Activated CD4-positive, alpha-beta T cell treated with anti-CD3 and anti-CD28 coated beads, Interleukin-2, amount 10 ng/mL, durations not matched to agents 7 days and 5 days (primary cell): ENCODE data around the gene SHB. TPM values are rescaled to one million over a fixed set of nuclear protein-coding genes. Genes with fewer than 3 reads are reported as not detected.
"Not testable (repeated sequence)": the region's sequence is repeated elsewhere in the genome, so short reads cannot be mapped to it uniquely, and the experiment has no call there.

ENCODE experiments used
- CTCF ChIA-PET: fragments of 350-600 bp; sonication (Branson Sonifier 250); formaldehyde crosslinking; loops from one replicate; lab custom pipeline; 2021; ENCODE audit warnings: antibody characterized with exemption; lab: Charles Lee
- POLR2A ChIA-PET: fragments of 350-600 bp; sonication (Branson Sonifier 250); formaldehyde crosslinking; loops from one replicate; lab custom pipeline; 2021; ENCODE audit warnings: antibody characterized with exemption; lab: Charles Lee
- DNase-seq: peaks from one replicate; pipeline ENCODE4 v3.0.0-alpha.2; 2020
- H3K27ac Mint-ChIP-seq: one replicate; pipeline ENCODE4 v1.8.0; 2021; ENCODE audit warnings: mild to moderate bottlenecking, moderate library complexity, mixed read lengths
- H3K27me3 Mint-ChIP-seq: one replicate; pipeline ENCODE4 v1.8.0; 2021; ENCODE audit warnings: mixed read lengths
- H3K36me3 Mint-ChIP-seq: one replicate; pipeline ENCODE4 v1.8.0; 2021; ENCODE audit warnings: low read depth, mixed read lengths
- H3K4me1 Mint-ChIP-seq: one replicate; pipeline ENCODE4 v1.8.0; 2021; ENCODE audit warnings: mixed read lengths
- H3K4me3 Mint-ChIP-seq: one replicate; pipeline ENCODE4 v1.8.0; 2021; ENCODE audit warnings: mild to moderate bottlenecking, moderate library complexity, mixed read lengths
- H3K9me3 Mint-ChIP-seq: one replicate; pipeline ENCODE4 v1.8.0; 2021; ENCODE audit warnings: mixed read lengths
- total RNA-seq, 2 experiments: library from RNA; stranded (reverse); gene quantifications; one replicate each; pipeline ENCODE4 v1.2.3, GENCODE V29; 2021

The SHB gene
- total RNA-seq, 2 experiments from 2014 or later: not detected

DNA sequence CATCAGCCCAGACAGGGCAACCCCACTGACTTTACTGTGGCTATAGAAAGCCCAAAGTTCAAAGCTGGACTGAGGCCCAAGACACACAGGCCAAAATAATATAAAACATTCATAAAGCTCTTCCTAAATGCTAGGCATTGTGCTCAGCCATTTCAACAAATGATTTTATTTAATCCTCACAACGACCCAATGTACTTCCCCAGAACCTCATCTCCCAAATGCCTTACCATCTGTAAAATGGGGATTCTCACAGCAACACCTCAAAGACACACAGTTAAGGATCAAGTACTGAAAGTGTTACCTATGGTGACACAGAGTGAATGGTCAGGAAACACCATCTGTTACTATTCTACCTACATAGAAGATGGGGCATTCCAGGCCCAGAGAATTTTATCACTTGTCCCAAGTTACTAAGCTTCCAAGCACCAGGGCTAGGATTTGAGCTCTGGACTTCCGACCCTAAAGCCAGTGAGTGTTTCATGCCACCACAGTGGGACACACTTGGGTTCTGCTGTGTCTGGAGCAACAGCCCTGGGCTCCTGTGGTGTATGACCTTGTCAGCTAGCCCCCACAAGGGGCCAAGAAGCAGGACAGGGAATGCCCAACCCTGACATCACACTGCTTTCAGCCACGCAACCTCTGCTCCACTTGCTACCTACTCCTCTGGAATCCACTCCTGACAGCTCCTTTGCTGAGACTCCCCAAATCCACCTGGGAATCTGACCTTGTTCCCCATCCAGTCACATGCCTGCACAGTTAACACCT, 15.1 kb downstream of the SHB start:
- no peaks in the 10 kb centered on the region for H3K36me3 Mint-ChIP-seq
- no peaks in the 10 kb centered on the region for H3K27me3 Mint-ChIP-seq
- no peak overlapping the region for H3K4me3 Mint-ChIP-seq
- no peaks in the 10 kb centered on the region for H3K4me1 Mint-ChIP-seq
- no peaks in the 10 kb centered on the region for H3K9me3 Mint-ChIP-seq
- ChIA-PET CTCF (interaction anchor here (0.5 to 1.1 kb wide), 4 partner anchors 9 to 175 kb away, joined by 3 to 4 read pairs (median 3); no protein-coding TSS in a partner anchor), POLR2A (no interaction called here)
- H3K27ac Mint-ChIP-seq: no peak overlapping the region
- DNase-seq: no peak

DNA sequence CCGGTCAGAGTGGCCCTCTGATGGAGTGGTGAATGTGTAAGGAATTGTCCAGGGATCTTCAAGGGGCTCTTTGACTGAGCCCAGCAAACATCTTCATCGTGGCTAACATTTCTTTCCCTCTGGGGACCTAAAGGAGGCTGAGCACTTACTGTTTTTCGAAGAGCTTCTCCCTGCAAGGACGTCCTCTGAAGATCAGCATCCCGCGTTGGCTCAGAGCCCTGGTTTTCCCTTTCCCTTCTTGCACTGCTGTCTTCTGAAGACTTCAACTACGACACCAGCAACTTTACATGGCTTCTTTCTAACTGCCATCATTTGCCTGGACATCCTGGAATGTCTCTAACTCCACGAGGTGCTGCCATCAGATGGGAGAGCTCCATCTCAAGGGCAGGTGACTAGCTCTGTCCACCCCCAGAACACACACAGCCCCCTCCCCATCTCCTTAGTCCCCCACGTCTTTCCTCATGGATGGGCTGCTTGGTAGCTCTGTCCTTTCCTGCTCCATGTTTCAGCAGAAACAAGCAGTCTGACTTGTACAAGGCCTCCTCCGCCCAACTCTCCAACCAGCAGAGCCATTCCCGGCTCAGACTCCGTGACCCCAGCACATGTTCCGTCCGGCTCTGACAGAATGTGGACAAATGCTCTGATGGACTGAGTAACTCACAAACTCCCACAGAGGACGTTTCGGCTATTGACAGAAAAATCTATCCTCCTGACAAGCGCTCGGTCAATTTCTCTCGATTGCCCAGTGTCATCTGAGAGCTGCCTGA, 17.1 kb downstream of the SHB start:
- DNase-seq: no peak
- H3K4me1 Mint-ChIP-seq: peaks cover 6% of the 10 kb centered on the region
- H3K4me3 Mint-ChIP-seq: no peak overlapping the region
- ChIA-PET POLR2A (no interaction called here), CTCF (interaction anchor here (1.3 to 1.5 kb wide), 2 partner anchors 9 to 139 kb away, joined by 3 to 8 read pairs; no protein-coding TSS in a partner anchor)
- H3K27ac Mint-ChIP-seq: no peak overlapping the region
- no peaks in the 10 kb centered on the region for H3K27me3 Mint-ChIP-seq
- no peaks in the 10 kb centered on the region for H3K36me3 Mint-ChIP-seq
- H3K9me3 Mint-ChIP-seq: no peaks in the 10 kb centered on the region

DNA sequence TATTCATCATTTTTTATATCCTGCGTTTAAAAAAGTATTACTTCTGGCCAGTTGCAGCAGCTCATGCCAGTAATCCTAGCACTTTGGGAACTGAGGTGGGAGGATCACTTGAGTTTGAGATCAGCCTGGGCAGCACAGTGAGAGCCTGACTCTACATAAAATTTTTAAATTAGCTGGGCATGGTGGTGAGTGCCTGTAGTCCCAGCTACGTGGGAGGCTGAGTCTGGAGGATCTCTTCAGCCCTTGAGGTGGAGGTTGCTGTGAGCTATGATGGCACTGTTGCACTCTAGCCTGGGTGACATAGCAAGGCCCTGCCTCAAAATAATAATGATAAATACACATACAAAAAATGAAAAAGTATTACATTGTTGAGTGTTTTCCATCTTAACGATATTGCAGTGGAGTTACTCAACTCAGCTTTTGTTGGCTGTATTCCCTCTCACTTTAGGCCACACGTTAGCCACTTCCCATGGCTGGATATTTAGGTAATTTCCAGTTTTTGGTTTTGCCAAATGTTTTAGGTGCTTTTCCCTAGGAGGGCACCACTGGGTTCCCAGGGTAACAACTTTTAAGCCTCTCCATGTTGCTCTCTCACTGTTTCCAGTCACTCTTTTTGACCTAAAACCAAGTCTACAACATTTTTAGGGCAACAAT, 20.6 kb downstream of the SHB start:
- no peak for DNase-seq
- Mint-ChIP-seq H3K36me3 (no peaks in the 10 kb centered on the region), H3K4me3 (no peak overlapping the region), H3K27ac (no peak overlapping the region), H3K27me3 (no peaks in the 10 kb centered on the region), H3K9me3 (no peaks in the 10 kb centered on the region), H3K4me1 (peaks cover 6% of the 10 kb centered on the region)
- ChIA-PET POLR2A (interaction anchor here (0.6 kb wide), 1 partner anchor 401 kb away, joined by 8 read pairs; no protein-coding TSS in a partner anchor), CTCF (interaction anchor here (0.6 kb wide), 1 partner anchor 32 kb away, joined by 6 read pairs; no protein-coding TSS in a partner anchor)

DNA sequence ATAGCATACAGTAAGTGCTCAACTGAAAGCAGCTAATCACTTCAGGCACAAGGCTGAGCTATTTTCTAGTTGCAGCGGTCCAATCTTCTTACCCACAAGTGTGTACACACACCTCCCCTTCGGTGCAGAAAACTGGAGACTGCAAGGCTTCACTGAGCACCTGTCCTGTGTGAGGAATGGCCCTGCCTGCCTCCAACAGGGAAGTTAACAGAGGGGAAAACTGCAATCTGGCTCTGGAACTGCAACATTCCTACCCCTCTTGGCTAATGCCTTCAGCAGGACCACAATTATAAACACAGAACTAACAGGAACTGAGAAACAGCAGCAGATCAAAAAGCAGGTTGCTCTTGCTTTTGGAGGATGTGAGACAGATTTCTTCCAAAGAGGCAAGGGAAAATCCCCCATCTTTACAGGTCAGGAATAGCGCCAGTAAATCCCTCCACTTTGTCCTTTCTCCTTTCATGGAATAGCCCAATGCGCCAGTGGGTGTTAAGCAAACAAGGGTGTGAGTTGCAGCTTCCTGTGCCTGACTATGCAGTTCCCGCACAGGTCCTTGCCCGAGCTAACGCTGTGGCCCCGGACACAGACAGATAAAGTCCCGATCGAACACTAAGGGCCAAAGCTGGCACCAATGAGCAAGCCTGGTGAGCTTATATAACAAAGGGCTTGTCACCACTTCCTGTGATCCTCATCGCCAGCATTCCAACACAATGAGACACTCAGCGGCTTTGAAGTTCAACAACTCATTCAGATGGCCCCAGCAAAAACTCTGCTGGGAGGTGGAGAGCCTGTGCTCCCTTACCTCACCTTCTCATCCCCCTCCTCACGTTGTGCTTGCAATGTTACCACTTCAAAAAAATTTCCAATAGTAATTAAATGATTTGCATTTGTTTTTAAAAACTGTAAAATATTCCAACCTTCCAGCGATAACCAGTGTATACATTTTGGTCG, 21.5 kb downstream of the SHB start:
- Mint-ChIP-seq H3K36me3 (no peaks in the 10 kb centered on the region), H3K4me3 (no peak overlapping the region)
- CTCF ChIA-PET: interaction anchor here (0.6 kb wide), 1 partner anchor 33 kb away, joined by 6 read pairs; no protein-coding TSS in a partner anchor

DNA sequence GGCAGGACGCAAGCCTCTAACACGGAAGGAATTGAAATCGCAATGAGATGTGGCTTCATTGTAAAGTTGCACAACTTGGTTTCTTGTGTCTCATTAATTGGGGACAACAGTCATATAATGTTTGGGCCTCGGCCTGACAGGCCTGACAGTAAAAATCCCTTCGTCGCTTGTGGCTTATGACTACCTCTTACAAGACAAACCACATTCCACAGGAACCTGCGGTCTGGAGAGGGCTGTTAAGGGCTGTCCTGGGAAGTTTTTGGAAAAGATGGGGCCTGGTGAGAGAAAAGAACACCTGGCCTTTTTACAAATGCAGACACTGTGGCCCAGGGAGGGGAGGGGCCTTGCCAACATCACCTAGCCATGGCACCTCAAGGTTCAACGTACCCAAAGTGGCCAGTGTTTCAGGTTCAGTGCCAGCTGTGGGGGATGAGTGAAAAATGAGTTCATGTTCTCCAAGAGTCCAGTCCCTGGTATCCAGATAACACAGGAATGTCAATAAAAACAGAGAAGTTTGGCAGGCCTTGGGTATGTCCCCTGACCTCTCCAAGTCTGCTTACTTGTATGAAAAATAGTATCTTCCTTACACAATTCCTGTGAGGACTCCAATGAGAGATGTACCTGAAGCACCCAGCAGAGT, 22.2 kb downstream of the SHB start:
- Mint-ChIP-seq H3K27ac (no peak overlapping the region), H3K4me1 (peaks cover 6% of the 10 kb centered on the region), H3K9me3 (no peaks in the 10 kb centered on the region), H3K36me3 (no peaks in the 10 kb centered on the region), H3K4me3 (no peak overlapping the region), H3K27me3 (no peaks in the 10 kb centered on the region)
- ChIA-PET POLR2A (no interaction called here), CTCF (no interaction called here)
- DNase-seq: no peak

More for the DNA sequence above, 21.5 kb downstream of the SHB start:
- POLR2A ChIA-PET: no interaction called here
- Mint-ChIP-seq H3K27ac (no peak overlapping the region), H3K4me1 (peaks cover 6% of the 10 kb centered on the region), H3K27me3 (no peaks in the 10 kb centered on the region), H3K9me3 (no peaks in the 10 kb centered on the region)
- DNase-seq: no peak

DNA sequence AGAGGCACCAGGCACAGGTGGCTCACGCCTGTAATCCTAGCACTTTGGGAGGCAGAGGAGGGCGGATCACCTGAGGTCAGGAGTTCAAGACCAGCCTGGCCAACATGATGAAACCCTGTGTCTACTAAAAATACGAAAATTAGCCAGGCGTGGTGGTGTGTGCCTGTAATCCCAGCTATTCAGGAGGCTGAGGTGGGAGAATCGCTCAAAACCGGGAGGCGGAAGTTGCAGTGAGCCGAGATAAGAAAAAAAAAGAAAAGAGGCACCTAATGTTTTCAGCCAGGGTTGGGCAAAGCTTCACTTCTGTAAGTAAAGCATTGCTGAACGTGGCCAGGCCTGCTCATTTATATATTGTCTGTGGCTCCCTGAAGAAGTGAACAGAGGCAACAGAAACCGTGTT, 23.1 kb downstream of the SHB start:
- H3K4me1 Mint-ChIP-seq, H3K4me3 Mint-ChIP-seq, H3K27me3 Mint-ChIP-seq, H3K36me3 Mint-ChIP-seq, POLR2A ChIA-PET, H3K27ac Mint-ChIP-seq, CTCF ChIA-PET, DNase-seq, H3K9me3 Mint-ChIP-seq: not testable (repeated sequence)

DNA sequence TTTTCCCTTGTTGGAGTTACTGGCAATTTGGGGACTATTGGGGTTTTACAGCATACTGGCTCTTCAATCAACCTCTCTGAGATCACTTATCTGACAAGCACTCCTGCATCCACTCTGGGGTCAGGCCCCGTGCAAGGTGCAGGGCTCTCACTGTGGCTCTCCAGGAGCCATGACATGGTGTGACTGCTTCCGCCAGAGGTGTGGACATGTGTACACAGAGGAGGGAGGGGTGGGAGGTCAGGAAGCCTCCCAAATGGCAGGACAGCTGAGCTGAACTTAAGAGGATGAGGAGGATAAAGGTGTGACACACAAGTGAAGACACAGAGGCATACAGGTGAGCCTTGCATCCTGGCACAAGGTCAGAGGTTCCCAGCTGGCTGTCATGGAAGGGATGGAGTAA, 24.3 kb downstream of the SHB start:
- no peaks in the 10 kb centered on the region for H3K36me3 Mint-ChIP-seq
- no peaks in the 10 kb centered on the region for H3K9me3 Mint-ChIP-seq
- H3K27me3 Mint-ChIP-seq: no peaks in the 10 kb centered on the region
- no peak overlapping the region for H3K4me3 Mint-ChIP-seq
- CTCF ChIA-PET: no interaction called here
- H3K4me1 Mint-ChIP-seq: peaks cover 6% of the 10 kb centered on the region
- no peak overlapping the region for H3K27ac Mint-ChIP-seq
- DNase-seq: no peak
- POLR2A ChIA-PET: no interaction called here

DNA sequence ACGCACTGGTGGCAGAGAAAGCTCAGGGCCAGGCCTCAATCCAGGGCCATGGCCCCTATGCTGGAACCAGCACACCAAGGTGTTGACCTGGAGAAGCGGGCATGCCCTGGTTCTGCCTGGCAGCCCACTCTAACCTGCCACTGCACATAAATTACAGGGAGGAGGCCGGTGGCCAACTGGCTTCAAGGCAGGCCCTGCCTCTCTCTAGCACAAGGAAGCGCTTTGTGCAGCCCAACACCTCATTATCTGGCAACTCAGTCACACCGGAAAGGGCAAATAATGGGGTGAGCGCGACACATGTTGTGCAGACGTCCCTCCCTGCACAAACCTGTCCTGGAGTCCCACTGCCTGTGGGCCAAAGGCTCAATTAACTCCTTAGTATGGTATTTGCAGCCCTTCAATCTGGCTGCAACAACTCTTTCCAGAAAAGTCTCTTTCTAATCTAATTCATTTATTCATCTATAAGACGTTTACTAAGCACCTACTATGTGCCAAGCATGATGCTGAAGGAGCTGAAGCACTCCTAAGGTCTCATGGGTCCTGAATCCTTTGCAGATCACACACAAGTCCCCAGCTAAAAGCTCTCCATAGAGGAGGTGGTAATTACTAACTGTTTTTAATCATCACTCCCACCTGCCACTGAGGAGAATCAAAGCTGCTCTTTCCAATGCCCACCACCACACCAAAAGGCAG, 24.9 kb downstream of the SHB start:
- H3K36me3 Mint-ChIP-seq: no peaks in the 10 kb centered on the region
- ChIA-PET POLR2A (no interaction called here), CTCF (interaction anchor here (0.8 to 1.6 kb wide), 2 partner anchors 10 to 17 kb away, joined by 3 to 4 read pairs; no protein-coding TSS in a partner anchor)
- no peaks in the 10 kb centered on the region for H3K27me3 Mint-ChIP-seq
- H3K27ac Mint-ChIP-seq: no peak overlapping the region
- H3K4me1 Mint-ChIP-seq: peaks cover 6% of the 10 kb centered on the region
- no peaks in the 10 kb centered on the region for H3K9me3 Mint-ChIP-seq
- no peak for DNase-seq
- H3K4me3 Mint-ChIP-seq: no peak overlapping the region

DNA sequence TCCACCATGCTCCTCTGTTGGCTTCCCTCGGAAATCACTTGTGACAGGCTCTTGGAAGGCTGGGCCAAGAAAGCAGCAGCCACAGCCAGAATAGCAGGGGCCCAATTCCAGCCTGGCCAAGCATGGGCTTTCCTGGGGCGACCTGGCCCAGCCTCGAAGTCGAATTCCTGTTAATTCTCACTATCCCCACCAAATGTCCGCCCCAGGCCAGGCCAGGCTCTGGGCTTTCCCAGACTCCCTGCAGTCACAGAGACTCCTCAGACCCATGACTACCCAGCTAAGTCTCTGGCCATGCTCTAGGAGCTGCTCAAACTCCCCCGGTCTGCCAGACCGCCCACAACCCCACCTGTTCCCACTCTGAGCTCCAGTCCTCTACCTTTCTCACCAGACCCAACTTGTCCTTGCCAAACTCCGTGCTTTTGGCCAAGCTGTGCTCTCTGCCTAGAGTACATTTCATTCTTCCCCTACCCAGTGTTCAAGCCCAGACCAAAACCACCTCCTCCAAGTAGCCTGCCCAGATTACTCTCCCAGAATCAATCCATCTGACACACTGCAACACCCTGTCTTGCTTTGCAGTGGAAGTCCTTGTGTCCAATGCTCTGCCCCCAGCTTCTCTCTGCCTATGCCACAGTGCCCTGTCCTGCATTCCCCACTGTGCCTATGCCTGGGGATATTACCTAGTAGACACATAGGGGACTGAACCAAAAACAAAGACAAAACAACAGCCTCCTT, 26.2 kb downstream of the SHB start:
- Mint-ChIP-seq H3K27ac (no peak overlapping the region), H3K27me3 (no peaks in the 10 kb centered on the region), H3K36me3 (no peaks in the 10 kb centered on the region), H3K9me3 (no peaks in the 10 kb centered on the region), H3K4me3 (no peak overlapping the region), H3K4me1 (peaks cover 5% of the 10 kb centered on the region)
- ChIA-PET CTCF (interaction anchor here (0.8 to 1.6 kb wide), 2 partner anchors 11 to 15 kb away, joined by 3 to 4 read pairs; no protein-coding TSS in a partner anchor), POLR2A (no interaction called here)
- no peak for DNase-seq

DNA sequence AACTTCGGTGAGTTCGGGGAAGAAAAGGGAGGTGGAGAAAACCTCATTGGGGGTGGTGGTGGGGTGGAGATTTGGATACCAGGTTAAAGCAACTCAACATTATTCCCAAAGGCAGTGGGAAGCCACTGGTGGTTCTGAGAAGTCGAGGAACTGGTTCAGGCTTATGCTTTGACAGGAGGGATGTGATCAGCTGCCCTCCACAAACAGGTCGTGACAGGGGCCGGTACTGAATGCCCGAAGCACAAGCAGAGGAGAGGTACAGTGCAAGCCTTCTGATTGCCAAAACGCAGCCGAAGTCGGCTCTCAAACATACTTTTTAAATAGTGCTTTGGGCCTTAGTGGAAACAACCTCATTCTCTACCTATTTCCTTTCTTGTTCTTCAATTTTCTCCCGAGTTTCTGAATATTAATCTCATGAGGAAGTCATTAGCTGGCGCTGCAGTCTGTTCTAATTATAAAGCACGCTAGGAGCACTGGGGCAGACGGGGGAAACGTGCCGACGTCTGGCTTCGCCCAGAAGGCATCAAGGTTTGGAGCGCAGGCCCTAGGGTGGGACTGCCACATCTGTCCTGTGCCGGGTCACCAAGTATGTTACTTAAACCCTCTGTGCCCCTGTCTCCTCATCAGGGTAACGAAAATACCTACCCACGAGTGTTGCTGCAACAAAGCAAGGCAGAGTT, 27.3 kb downstream of the SHB start:
- POLR2A ChIA-PET: no interaction called here
- CTCF ChIA-PET: no interaction called here

More for the DNA sequence above, 27.3 kb downstream of the SHB start:
- Mint-ChIP-seq H3K9me3 (no peaks in the 10 kb centered on the region), H3K27me3 (no peaks in the 10 kb centered on the region), H3K4me1 (no peaks in the 10 kb centered on the region), H3K27ac (no peak overlapping the region), H3K36me3 (no peaks in the 10 kb centered on the region), H3K4me3 (no peak overlapping the region)
- DNase-seq: no peak
